Bronchial epithelial cell (primary cell): ENCODE results near the gene LYRM4. TPM values are rescaled to one million over a fixed set of nuclear protein-coding genes. Genes with fewer than 3 reads are reported as not detected.
A peak's percentile ranks its signal among the peaks of the same experiment; 100 is the strongest.

Experiments used
- DNase-seq: peaks from one replicate; pipeline ENCODE4 v3.0.0-alpha.2; 2010; ENCODE audit warnings: low read depth
- FAIRE-seq: peaks from 2 replicates; lab custom pipeline; 2011; peaks lifted over from hg19 to GRCh38; lab: Jason Lieb, UNC
- H3K27me3 ChIP-seq: 2 replicates; pipeline ENCODE4 v1.5.1; 2011; ENCODE audit warnings: low read length; ENCODE audit not compliant: control insufficient read depth, insufficient read depth
- H3K36me3 ChIP-seq: 2 replicates; pipeline ENCODE4 v1.5.1; 2011; ENCODE audit warnings: low read length; ENCODE audit not compliant: control insufficient read depth, insufficient read depth
- H3K4me3 ChIP-seq: 2 replicates; pipeline ENCODE4 v1.5.1; 2011; ENCODE audit warnings: mild to moderate bottlenecking, low read depth, low read length, control low read depth
- total RNA-seq: library from RNA; depleted of rRNA; stranded (reverse); fragments of >200 nt; gene quantifications from 2 replicates; pipeline ENCODE4 v1.2.1, GENCODE V29; 2014
- TF ChIP-seq, protein P1 (sequence below): IDR thresholded peaks from 2 replicates; pipeline ENCODE4 v1.5.1; 2011; ENCODE audit warnings: mild to moderate bottlenecking, moderate library complexity, low read length, control low read depth, inconsistent platforms; ENCODE audit not compliant: insufficient read depth, severe bottlenecking

Gene LYRM4
- total RNA-seq, 1 donor from 2014 or later = 15.3 TPM

GRCh38 chr6:5172041-5172653 is 88.6 kb downstream of the LYRM4 start:
- peak; percentile 42 for DNase-seq
- Histone ChIP-seq H3K36me3 (no peaks in the 10 kb centered on the region), H3K4me3 (no peak overlapping the region), H3K27me3 (no peaks in the 10 kb centered on the region)
- no peak for FAIRE-seq
- TF ChIP-seq, protein P1, sequence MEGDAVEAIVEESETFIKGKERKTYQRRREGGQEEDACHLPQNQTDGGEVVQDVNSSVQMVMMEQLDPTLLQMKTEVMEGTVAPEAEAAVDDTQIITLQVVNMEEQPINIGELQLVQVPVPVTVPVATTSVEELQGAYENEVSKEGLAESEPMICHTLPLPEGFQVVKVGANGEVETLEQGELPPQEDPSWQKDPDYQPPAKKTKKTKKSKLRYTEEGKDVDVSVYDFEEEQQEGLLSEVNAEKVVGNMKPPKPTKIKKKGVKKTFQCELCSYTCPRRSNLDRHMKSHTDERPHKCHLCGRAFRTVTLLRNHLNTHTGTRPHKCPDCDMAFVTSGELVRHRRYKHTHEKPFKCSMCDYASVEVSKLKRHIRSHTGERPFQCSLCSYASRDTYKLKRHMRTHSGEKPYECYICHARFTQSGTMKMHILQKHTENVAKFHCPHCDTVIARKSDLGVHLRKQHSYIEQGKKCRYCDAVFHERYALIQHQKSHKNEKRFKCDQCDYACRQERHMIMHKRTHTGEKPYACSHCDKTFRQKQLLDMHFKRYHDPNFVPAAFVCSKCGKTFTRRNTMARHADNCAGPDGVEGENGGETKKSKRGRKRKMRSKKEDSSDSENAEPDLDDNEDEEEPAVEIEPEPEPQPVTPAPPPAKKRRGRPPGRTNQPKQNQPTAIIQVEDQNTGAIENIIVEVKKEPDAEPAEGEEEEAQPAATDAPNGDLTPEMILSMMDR = no peak

- TF ChIP-seq, protein P1 = no peak
- no peaks in the 10 kb centered on the region for H3K27me3 ChIP-seq
- H3K36me3 ChIP-seq = no peaks in the 10 kb centered on the region
- H3K4me3 ChIP-seq = no peak overlapping the region
- FAIRE-seq = no peak
- DNase-seq = no peak
These were observed 93.2 kb downstream of the LYRM4 start for GRCh38 chr6:5167501-5167900.

DNA sequence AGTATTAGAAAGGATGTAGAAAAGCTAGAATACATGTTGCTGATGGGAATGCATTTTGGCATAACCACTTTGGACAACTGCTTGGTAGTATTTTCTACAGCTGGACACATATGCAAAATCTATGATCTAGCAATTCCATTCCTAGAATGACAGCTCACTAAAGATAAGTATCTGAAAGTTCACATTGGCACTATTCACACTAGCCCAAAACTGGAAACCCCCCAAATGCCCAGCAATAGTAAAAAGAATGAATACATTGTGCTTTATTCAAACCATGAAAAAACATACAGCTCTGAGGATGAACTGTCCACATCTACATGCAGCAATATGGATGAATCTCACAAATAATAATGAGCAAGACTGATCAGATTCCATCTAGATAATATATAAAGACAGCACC is 96.7 kb downstream of the LYRM4 start:
- no peaks in the 10 kb centered on the region for H3K36me3 ChIP-seq
- TF ChIP-seq, protein P1 = no peak
- H3K4me3 ChIP-seq = no peak overlapping the region
- FAIRE-seq (no peak), DNase-seq (no peak)
- H3K27me3 ChIP-seq = no peaks in the 10 kb centered on the region

DNA sequence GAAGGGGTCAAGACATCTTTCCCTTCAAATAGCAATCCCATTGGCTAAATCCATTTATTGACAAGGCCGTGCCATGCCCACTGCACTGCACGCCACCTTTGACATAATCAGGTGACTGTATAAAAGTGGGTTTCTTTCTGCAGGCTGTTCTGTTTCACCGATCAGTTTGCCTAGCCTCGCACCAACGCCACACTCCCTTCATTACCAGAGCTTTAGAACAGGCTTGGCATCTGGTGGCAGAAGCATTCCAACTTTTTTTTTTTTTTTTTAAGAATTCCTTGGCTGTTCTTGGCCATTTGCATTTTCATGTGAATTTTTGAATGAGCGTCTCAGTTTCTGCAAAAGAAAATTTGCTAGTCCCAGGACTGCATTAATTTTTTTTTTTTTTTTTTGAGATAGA is 97.5 kb downstream of the LYRM4 start:
- Histone ChIP-seq H3K4me3 (no peak overlapping the region), H3K36me3 (no peaks in the 10 kb centered on the region), H3K27me3 (no peaks in the 10 kb centered on the region)
- no peak for FAIRE-seq
- no peak for DNase-seq
- TF ChIP-seq, protein P1 = no peak

DNA sequence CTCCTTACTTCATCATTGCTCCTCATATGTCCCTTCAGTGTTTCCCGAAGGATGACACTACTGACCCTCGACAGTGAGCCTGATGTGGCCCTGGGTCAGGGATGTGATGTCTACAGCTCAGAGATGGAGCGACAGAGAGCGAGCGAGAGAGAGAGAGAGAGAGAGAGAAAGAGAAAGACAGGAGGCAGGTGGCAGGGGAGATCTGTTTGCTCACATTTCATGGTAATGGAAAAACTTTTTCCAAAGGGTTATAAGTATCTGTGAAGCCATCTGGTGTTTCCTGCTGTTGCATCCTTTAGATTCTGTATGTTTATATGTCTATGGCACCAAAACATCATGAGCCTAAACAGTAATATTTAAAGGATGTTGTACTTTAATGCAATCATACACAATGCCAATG is 98.4 kb downstream of the LYRM4 start:
- no peak overlapping the region for H3K4me3 ChIP-seq
- TF ChIP-seq, protein P1 = no peak
- H3K36me3 ChIP-seq = no peaks in the 10 kb centered on the region
- FAIRE-seq (no peak), DNase-seq (no peak)
- H3K27me3 ChIP-seq = no peaks in the 10 kb centered on the region

DNA sequence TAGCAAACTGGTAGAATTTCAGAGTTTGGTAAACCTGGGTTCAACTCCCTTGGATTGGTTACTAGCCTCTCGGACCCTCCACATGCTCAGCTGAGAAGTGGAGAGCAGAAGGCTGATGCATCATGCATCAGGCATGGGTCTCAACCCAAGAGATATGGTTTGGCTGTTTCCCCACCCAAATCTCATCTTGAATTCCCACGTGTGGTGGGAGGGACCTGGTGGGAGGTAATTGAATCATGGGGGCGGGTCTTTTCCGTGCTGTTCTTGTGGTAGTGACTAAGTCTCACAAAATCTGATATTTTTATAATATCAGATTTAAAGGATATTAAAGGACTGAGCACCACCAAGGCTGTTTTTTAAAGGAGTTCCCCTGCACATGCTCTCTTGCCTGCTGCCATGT is 100.5 kb downstream of the LYRM4 start:
- FAIRE-seq = no peak

More for the DNA sequence above, 100.5 kb downstream of the LYRM4 start:
- no peaks in the 10 kb centered on the region for H3K27me3 ChIP-seq
- no peak overlapping the region for H3K4me3 ChIP-seq
- no peaks in the 10 kb centered on the region for H3K36me3 ChIP-seq
- TF ChIP-seq, protein P1 = no peak
- DNase-seq = no peak
